HEK293 (cell line): Measurements from ENCODE around the gene ZYX.

Source experiments
- CTCF ChIA-PET: fragments of 350-600 bp; formaldehyde crosslinking; extraction: SDS; loops from one replicate; lab custom pipeline; 2021; ENCODE audit warnings: antibody characterized with exemption; lab: Yijun Ruan, JAX
- POLR2A ChIA-PET: fragments of 300-600 bp; formaldehyde crosslinking; extraction: SDS; loops from one replicate; lab custom pipeline; 2020; ENCODE audit warnings: antibody characterized with exemption, inconsistent platforms; lab: Yijun Ruan, JAX
- H3K27ac ChIP-seq: fragments of 200-500 bp; sonication (Bioruptor generic); 2 replicates; pipeline ENCODE4 v1.5.1; 2014; ENCODE audit warnings: low read depth, low read length, control low read depth, inconsistent platforms; ENCODE audit errors: extremely low read depth
- H3K36me3 ChIP-seq, 2 experiments: fragments of 200-500 bp in 1 of 2; sonication (Bioruptor generic) in 1 of 2; 1 replicate in 1 of 2; 2 replicates in 1 of 2; pipeline ENCODE4 v1.5.1; 2014 to 2017; ENCODE audit warnings: inconsistent platforms in 2 of 2, low read length in 2 of 2; ENCODE audit not compliant: control insufficient read depth in 2 of 2, insufficient read depth in 1 of 2
- H3K4me1 ChIP-seq: fragments of 200-500 bp; sonication (Bioruptor generic); 2 replicates; pipeline ENCODE4 v1.5.1; 2014; ENCODE audit warnings: mild to moderate bottlenecking, low read length, inconsistent platforms; ENCODE audit not compliant: control insufficient read depth, insufficient read depth
- H3K4me3 ChIP-seq: 2 replicates; pipeline ENCODE4 v1.5.1; 2011; ENCODE audit warnings: low read depth, mild to moderate bottlenecking, control low read depth, low read length, moderate library complexity
- H3K9me3 ChIP-seq: fragments of 200-500 bp; sonication (Bioruptor generic); 2 replicates; pipeline ENCODE4 v1.5.1; 2014; ENCODE audit warnings: low read depth, low read length, inconsistent platforms; ENCODE audit not compliant: control insufficient read depth, insufficient read depth
- CTCF ChIP-seq: fragments of 450-650 bp; formaldehyde crosslinking; IDR thresholded peaks from 2 replicates; pipeline ENCODE4 v1.5.1; 2016; ENCODE audit warnings: missing biosample characterization, missing genetic modification characterization
- EGR2 ChIP-seq: fragments of 450-650 bp; formaldehyde crosslinking; IDR thresholded peaks from 2 replicates; pipeline ENCODE4 v1.5.1; 2016; ENCODE audit warnings: low read depth, missing biosample characterization, missing genetic modification characterization
- KLF9 ChIP-seq: fragments of 450-650 bp; formaldehyde crosslinking; IDR thresholded peaks from 2 replicates; pipeline ENCODE4 v1.5.1; 2016; ENCODE audit warnings: missing biosample characterization, missing genetic modification characterization, low read depth
- PRDM1 ChIP-seq: fragments of 450-650 bp; formaldehyde crosslinking; IDR thresholded peaks from 2 replicates; pipeline ENCODE4; 2016; ENCODE audit warnings: missing biosample characterization, missing genetic modification characterization
- SALL2 ChIP-seq: fragments of 450-650 bp; formaldehyde crosslinking; IDR thresholded peaks from 2 replicates; pipeline ENCODE4 v1.5.0; 2017; ENCODE audit warnings: missing biosample characterization, mild to moderate bottlenecking, missing genetic modification characterization, borderline replicate concordance
- SCRT1 ChIP-seq: fragments of 450-650 bp; formaldehyde crosslinking; IDR thresholded peaks from 2 replicates; pipeline ENCODE4 v1.5.1; 2016; ENCODE audit warnings: missing biosample characterization, missing genetic modification characterization, borderline replicate concordance
- SP2 ChIP-seq: fragments of 450-650 bp; formaldehyde crosslinking; IDR thresholded peaks from 2 replicates; pipeline ENCODE4 v1.5.1; 2016; ENCODE audit warnings: missing biosample characterization, missing genetic modification characterization
- SP7 ChIP-seq: fragments of 450-650 bp; formaldehyde crosslinking; IDR thresholded peaks from 2 replicates; pipeline ENCODE4 v1.5.1; 2016; ENCODE audit warnings: missing biosample characterization, missing genetic modification characterization
- YY2 ChIP-seq: fragments of 450-650 bp; formaldehyde crosslinking; IDR thresholded peaks from 2 replicates; pipeline ENCODE4 v1.5.1; 2016; ENCODE audit warnings: missing biosample characterization, missing genetic modification characterization
- ZBTB1 ChIP-seq: fragments of 450-650 bp; formaldehyde crosslinking; IDR thresholded peaks from 2 replicates; pipeline ENCODE4 v1.5.1; 2016; ENCODE audit warnings: missing biosample characterization, missing genetic modification characterization
- ZFHX2 ChIP-seq: fragments of 450-650 bp; formaldehyde crosslinking; conservative IDR thresholded peaks from 2 replicates; pipeline ENCODE4 v1.5.1; 2016; ENCODE audit warnings: missing biosample characterization, missing genetic modification characterization
- ZIC2 ChIP-seq: fragments of 450-650 bp; formaldehyde crosslinking; IDR thresholded peaks from 2 replicates; pipeline ENCODE4 v1.5.1; 2016; ENCODE audit warnings: missing biosample characterization, missing genetic modification characterization
- ZNF140 ChIP-seq: fragments of 450-650 bp; formaldehyde crosslinking; IDR thresholded peaks from 2 replicates; pipeline ENCODE4 v1.5.1; 2016; ENCODE audit warnings: missing biosample characterization, missing genetic modification characterization
- ZNF211 ChIP-seq: fragments of 450-650 bp; formaldehyde crosslinking; IDR thresholded peaks from 2 replicates; pipeline ENCODE4 v1.5.1; 2016; ENCODE audit warnings: low read depth, missing biosample characterization, missing genetic modification characterization
- ZNF324 ChIP-seq: fragments of 450-650 bp; formaldehyde crosslinking; IDR thresholded peaks from 2 replicates; pipeline ENCODE4 v1.5.1; 2016; ENCODE audit warnings: missing biosample characterization, missing genetic modification characterization
- ZNF398 ChIP-seq: fragments of 450-650 bp; formaldehyde crosslinking; IDR thresholded peaks from 2 replicates; pipeline ENCODE4 v1.5.1; 2017; ENCODE audit warnings: missing biosample characterization, missing genetic modification characterization
- ZNF473 ChIP-seq: fragments of 450-650 bp; formaldehyde crosslinking; IDR thresholded peaks from 2 replicates; pipeline ENCODE4 v1.5.1; 2017; ENCODE audit warnings: missing biosample characterization, missing genetic modification characterization
- ZNF48 ChIP-seq: fragments of 450-650 bp; formaldehyde crosslinking; IDR thresholded peaks from 2 replicates; pipeline ENCODE4 v1.5.1; 2016; ENCODE audit warnings: missing biosample characterization, missing genetic modification characterization
- ZNF488 ChIP-seq: fragments of 450-650 bp; formaldehyde crosslinking; IDR thresholded peaks from 2 replicates; pipeline ENCODE4 v1.5.1; 2016; ENCODE audit warnings: missing biosample characterization, missing genetic modification characterization
- ZNF529 ChIP-seq: fragments of 450-650 bp; formaldehyde crosslinking; IDR thresholded peaks from 2 replicates; pipeline ENCODE4 v1.5.1; 2017; ENCODE audit warnings: missing genetic modification characterization, missing biosample characterization; ENCODE audit not compliant: insufficient replicate concordance
- ZNF549 ChIP-seq: fragments of 450-650 bp; IDR thresholded peaks from 2 replicates; pipeline ENCODE4 v1.5.1; 2018; ENCODE audit warnings: missing biosample characterization, missing genetic modification characterization, mild to moderate bottlenecking, inconsistent platforms, moderate library complexity
- ZNF621 ChIP-seq: fragments of 450-650 bp; formaldehyde crosslinking; IDR thresholded peaks from 2 replicates; pipeline ENCODE4 v1.5.1; 2017; ENCODE audit warnings: missing biosample characterization, missing genetic modification characterization
- ZNF624 ChIP-seq: fragments of 450-650 bp; formaldehyde crosslinking; IDR thresholded peaks from 2 replicates; pipeline ENCODE4 v1.5.1; 2017; ENCODE audit warnings: missing biosample characterization, missing genetic modification characterization
- ZNF701 ChIP-seq: fragments of 450-650 bp; formaldehyde crosslinking; IDR thresholded peaks from 2 replicates; pipeline ENCODE4 v1.5.1; 2016; ENCODE audit warnings: missing biosample characterization, missing genetic modification characterization
- ZNF785 ChIP-seq: fragments of 450-650 bp; formaldehyde crosslinking; IDR thresholded peaks from 2 replicates; pipeline ENCODE4 v1.5.1; 2016; ENCODE audit warnings: missing biosample characterization, missing genetic modification characterization
- ZSCAN16 ChIP-seq: fragments of 450-650 bp; formaldehyde crosslinking; IDR thresholded peaks from 2 replicates; pipeline ENCODE4 v1.5.1; 2016; ENCODE audit warnings: missing biosample characterization, missing genetic modification characterization
- ZSCAN4 ChIP-seq: fragments of 450-650 bp; formaldehyde crosslinking; IDR thresholded peaks from 2 replicates; pipeline ENCODE4 v1.5.1; 2017; ENCODE audit warnings: missing biosample characterization, missing genetic modification characterization
- TF ChIP-seq, protein P1 (sequence below): fragments of 450-650 bp; formaldehyde crosslinking; IDR thresholded peaks from 2 replicates; pipeline ENCODE4 v1.5.1; 2016; ENCODE audit warnings: missing biosample characterization, missing genetic modification characterization

ZYX gene

GRCh38 chr7:143384148-143384547, 3.0 kb downstream of the ZYX start (continued):
- TF ChIP-seq ZFHX2 (peak; percentile 77), EGR2 (tag by site-specific recombination) (peak; percentile 77), YY2 (tag by site-specific recombination) (no peak), ZNF140 (no peak), ZNF48 (tag by site-specific recombination) (no peak), PRDM1 (tag by site-specific recombination) (0 out of 2 replicates have a peak, but pooled peaks have one; percentile 5), ZNF211 (tag by site-specific recombination) (no peak), ZIC2 (tag by site-specific recombination) (no peak)
- TF ChIP-seq, protein P1, sequence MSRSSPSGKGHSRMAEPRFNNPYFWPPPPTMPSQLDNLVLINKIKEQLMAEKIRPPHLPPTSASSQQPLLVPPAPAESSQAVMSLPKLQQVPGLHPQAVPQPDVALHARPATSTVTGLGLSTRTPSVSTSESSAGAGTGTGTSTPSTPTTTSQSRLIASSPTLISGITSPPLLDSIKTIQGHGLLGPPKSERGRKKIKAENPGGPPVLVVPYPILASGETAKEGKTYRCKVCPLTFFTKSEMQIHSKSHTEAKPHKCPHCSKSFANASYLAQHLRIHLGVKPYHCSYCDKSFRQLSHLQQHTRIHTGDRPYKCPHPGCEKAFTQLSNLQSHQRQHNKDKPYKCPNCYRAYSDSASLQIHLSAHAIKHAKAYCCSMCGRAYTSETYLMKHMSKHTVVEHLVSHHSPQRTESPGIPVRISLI (tag by site-specific recombination): no peak
- TF ChIP-seq, all 188 proteins: peak for 3

DNA sequence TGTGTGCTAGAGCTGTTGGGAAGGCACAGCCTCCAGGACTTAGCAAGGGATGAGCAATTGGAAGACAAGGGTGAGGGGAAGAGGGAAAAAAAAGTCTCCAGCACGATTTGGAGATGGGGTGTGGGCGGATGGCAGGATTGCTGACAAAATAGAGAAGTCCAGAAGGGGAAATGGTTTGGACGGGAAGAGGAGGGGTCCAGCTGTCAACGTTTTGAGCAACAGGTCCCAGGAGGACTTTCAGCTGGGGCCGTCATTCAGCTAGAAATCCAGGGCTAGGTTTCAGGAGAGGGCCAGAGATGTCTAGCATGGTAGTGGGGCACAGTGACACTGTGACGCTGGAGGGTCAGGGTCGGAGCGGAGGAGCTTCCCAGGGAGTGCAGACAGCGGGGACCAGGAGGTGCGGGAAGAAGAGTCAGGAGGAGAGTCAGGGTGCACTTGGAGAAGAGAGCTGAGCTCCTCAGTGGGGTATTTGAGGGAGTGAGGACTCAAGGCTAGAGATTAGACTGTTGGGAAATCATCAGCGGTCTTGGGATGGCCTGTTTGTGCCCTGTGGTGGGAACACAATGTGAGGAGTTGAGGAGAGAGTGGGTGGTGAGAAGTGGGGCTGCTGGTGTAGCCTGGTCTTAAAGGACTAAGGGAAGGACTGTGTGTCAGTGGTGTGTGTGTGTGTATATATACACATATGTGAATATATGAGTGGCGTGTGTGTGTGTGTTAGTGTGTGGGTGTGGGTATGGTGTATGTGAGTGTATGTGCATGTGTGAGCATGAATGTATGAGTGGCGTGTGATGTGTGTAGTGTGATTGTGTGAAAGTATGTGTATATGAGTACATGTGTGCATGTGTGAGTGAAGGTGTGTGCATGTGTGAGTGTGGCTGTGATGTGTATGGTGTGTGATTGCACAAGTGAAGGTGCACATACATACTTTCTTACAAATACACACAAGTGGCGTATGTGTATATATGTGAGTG, 3.8 kb downstream of the ZYX start:
- H3K36me3 ChIP-seq: peaks cover 5 to 73% of the 10 kb centered on the region in 2 experiments; a peak in 2 of 3 replicates
- no peak overlapping the region for H3K4me3 ChIP-seq
- no peak overlapping the region for H3K27ac ChIP-seq
- CTCF ChIA-PET: interaction anchor here (0.8 to 0.9 kb wide), 2 partner anchors 11 to 30 kb away, joined by 3 read pairs; no protein-coding TSS in a partner anchor
- POLR2A ChIA-PET: interaction anchor here (0.7 to 1.7 kb wide), 3 partner anchors 8 to 18 kb away, joined by 9 to 11 read pairs (median 10); no protein-coding TSS in a partner anchor
- H3K4me1 ChIP-seq: peaks cover under 1% of the 10 kb centered on the region; the same call in 1 of the 2 replicates
- no peaks in the 10 kb centered on the region for H3K9me3 ChIP-seq
- no peak for TF ChIP-seq ZNF473
- no peak for TF ChIP-seq ZNF529
- peak; percentile 36; the same call in 1 of the 2 replicates for TF ChIP-seq EGR2 (tag by site-specific recombination)
- no peak for TF ChIP-seq ZNF624 (tag by site-specific recombination)
- TF ChIP-seq ZSCAN4: 0 out of 2 replicates have a peak, but pooled peaks have one; percentile 41
- no peak for TF ChIP-seq SP7 (tag by site-specific recombination)
- TF ChIP-seq ZNF549: no peak
- TF ChIP-seq ZNF621 (tag by site-specific recombination): no peak
- no peak for TF ChIP-seq SALL2 (tag by site-specific recombination)
- no peak for TF ChIP-seq SP2 (tag by site-specific recombination)
- no peak for TF ChIP-seq ZNF785 (tag by site-specific recombination)
- no peak for TF ChIP-seq KLF9 (tag by site-specific recombination)
- no peak for TF ChIP-seq ZBTB1 (tag by site-specific recombination)
- no peak for TF ChIP-seq ZNF398 (tag by site-specific recombination)
- TF ChIP-seq SCRT1 (tag by site-specific recombination): peak; percentile 73; the same call in 1 of the 2 replicates
- TF ChIP-seq ZSCAN16 (tag by site-specific recombination): no peak
- no peak for TF ChIP-seq CTCF (tag by site-specific recombination)
- TF ChIP-seq ZNF324 (tag by site-specific recombination): no peak
- TF ChIP-seq ZNF488 (tag by site-specific recombination): no peak
- no peak for TF ChIP-seq ZNF701 (tag by site-specific recombination)
